GM12878 (cell line): ENCODE results near the gene PRKN. TPM values are rescaled to one million over a fixed set of nuclear protein-coding genes. Genes with fewer than 3 reads are reported as not detected.

Source experiments
- ATAC-seq: fragments of 200-7000 bp; cut with Tn5 transposase; 3 replicates; pipeline ENCODE4 v1.9.1; 2020; ENCODE audit warnings: mild to moderate bottlenecking, moderate library complexity
- BruUV-seq: library from RNA; stranded (reverse); fragments of 400-500 nt; replicated peaks from 2 replicates; lab custom pipeline; 2021; lab: Mats Ljungman, UMichigan
- CTCF ChIA-PET: fragments of 300-600 bp; sonication (Branson Sonifier 250); formaldehyde crosslinking; extraction: SDS; loops from one replicate; lab custom pipeline; 2021; ENCODE audit warnings: inconsistent platforms; lab: Yijun Ruan, JAX
- POLR2A ChIA-PET: fragments of 350-600 bp; formaldehyde crosslinking; extraction: SDS; loops from one replicate; lab custom pipeline; 2021; ENCODE audit warnings: inconsistent platforms; lab: Charles Lee
- RAD21 ChIA-PET: fragments of 300-600 bp; sonication (Branson Sonifier 250); formaldehyde crosslinking; loops from one replicate; lab custom pipeline; 2023; ENCODE audit warnings: antibody characterized with exemption; ENCODE audit not compliant: unreplicated experiment; lab: Charles Lee
- SMC1A ChIA-PET: fragments of 300-600 bp; sonication (Branson Sonifier 250); formaldehyde crosslinking; loops from one replicate; lab custom pipeline; 2023; ENCODE audit not compliant: unreplicated experiment, uncharacterized antibody; lab: Charles Lee
- DNase-seq: peaks from one replicate; pipeline ENCODE4 v3.0.0-alpha.2; 2011; ENCODE audit warnings: low read depth, low spot score
- FAIRE-seq: peaks from 3 replicates; lab custom pipeline; 2011; peaks lifted over from hg19 to GRCh38; lab: Jason Lieb, UNC
- H2AFZ ChIP-seq: 2 replicates; pipeline ENCODE4 v1.6.0; 2011; ENCODE audit warnings: low read depth, low read length, control low read depth; ENCODE audit not compliant: control insufficient read depth
- H3K27ac ChIP-seq: 2 replicates; pipeline ENCODE4 v1.5.1; 2011; ENCODE audit warnings: control low read depth; ENCODE audit not compliant: control insufficient read depth, insufficient read depth
- H3K27me3 ChIP-seq, 2 experiments: replicated peaks in 1 of 2; 2 replicates each; pipeline versions ENCODE4 v1.6.0 to v1.6.1; 2011; ENCODE audit warnings: low read length in 1 of 2; ENCODE audit not compliant: control insufficient read depth in 2 of 2, insufficient read depth in 2 of 2
- H3K36me3 ChIP-seq, 2 experiments: 2 replicates each; pipeline ENCODE4 v1.5.1; 2011; ENCODE audit warnings: low read length in 1 of 2; ENCODE audit not compliant: control insufficient read depth in 2 of 2, insufficient read depth in 2 of 2
- H3K4me1 ChIP-seq: 2 replicates; pipeline ENCODE4 v1.6.1; 2011; ENCODE audit warnings: mild to moderate bottlenecking, low read length, moderate library complexity, mixed read lengths; ENCODE audit not compliant: control insufficient read depth, insufficient read depth
- H3K4me2 ChIP-seq: 2 replicates; pipeline ENCODE4 v1.6.0; 2011; ENCODE audit warnings: control low read depth; ENCODE audit not compliant: control insufficient read depth, insufficient read depth
- H3K4me3 ChIP-seq: fragments of 200-600 bp; sonication (generic); 2 replicates; pipeline ENCODE4 v1.5.1; 2016
- H3K79me2 ChIP-seq: 2 replicates; pipeline ENCODE4 v1.6.0; 2011; ENCODE audit warnings: low read length; ENCODE audit not compliant: control insufficient read depth, insufficient read depth
- H3K9ac ChIP-seq: 2 replicates; pipeline ENCODE4 v1.8.0; 2011; ENCODE audit warnings: low read length, control low read depth, mixed read lengths; ENCODE audit not compliant: control insufficient read depth, insufficient read depth
- H3K9me3 ChIP-seq: replicated peaks from 3 replicates; pipeline ENCODE4 v1.5.1; 2011; ENCODE audit warnings: mild to moderate bottlenecking, low read length; ENCODE audit not compliant: control insufficient read depth, insufficient read depth
- H4K20me1 ChIP-seq: 2 replicates; pipeline ENCODE4 v1.6.0; 2011; ENCODE audit not compliant: control insufficient read depth, insufficient read depth
- BACH1 ChIP-seq: fragments of 450-650 bp; IDR thresholded peaks from 2 replicates; pipeline ENCODE4 v1.6.1; 2017; ENCODE audit warnings: mild to moderate bottlenecking, borderline replicate concordance
- BHLHE40 ChIP-seq, 2 experiments: fragments of 450-650 bp in 1 of 2; IDR thresholded peaks; 2 replicates each; pipeline ENCODE4 v1.6.1; 2011 to 2017; ENCODE audit warnings: low read depth in 2 of 2, borderline replicate concordance in 1 of 2, improper control_type of control experiment in 1 of 2, low read length in 1 of 2, mild to moderate bottlenecking in 1 of 2
- DPF2 ChIP-seq: fragments of 450-650 bp; IDR thresholded peaks from 2 replicates; pipeline ENCODE4 v1.6.1; 2017; ENCODE audit warnings: mild to moderate bottlenecking
- FOS ChIP-seq: IDR thresholded peaks from 3 replicates; pipeline ENCODE4 v1.6.1; 2011; ENCODE audit warnings: borderline replicate concordance; ENCODE audit not compliant: insufficient read length; ENCODE audit errors: extremely low read depth
- GATAD2B ChIP-seq: fragments of 450-650 bp; conservative IDR thresholded peaks from 2 replicates; pipeline ENCODE4 v1.6.1; 2017; ENCODE audit warnings: low read depth, mild to moderate bottlenecking, moderate library complexity
- IRF4 ChIP-seq: IDR thresholded peaks from 2 replicates; pipeline ENCODE4 v1.6.1; 2011; ENCODE audit warnings: low read depth, low read length
- MYB ChIP-seq: fragments of 150-350 bp; IDR thresholded peaks from 2 replicates; pipeline ENCODE4 v1.6.1; 2014; ENCODE audit warnings: mild to moderate bottlenecking, low read depth, low read length, borderline replicate concordance
- RB1 ChIP-seq: fragments of 450-650 bp; formaldehyde crosslinking; IDR thresholded peaks from 2 replicates; pipeline ENCODE4 v1.6.1; 2017; ENCODE audit warnings: mild to moderate bottlenecking, borderline replicate concordance
- RFX5 ChIP-seq: IDR thresholded peaks from 2 replicates; pipeline ENCODE4 v1.6.1; 2011; ENCODE audit warnings: low read depth, low read length, improper control_type of control experiment
- SMARCA5 ChIP-seq: fragments of 450-650 bp; IDR thresholded peaks from 2 replicates; pipeline ENCODE4 v1.6.1; 2017; ENCODE audit warnings: mild to moderate bottlenecking
- SP1 ChIP-seq: IDR thresholded peaks from one replicate; pipeline ENCODE4 v1.6.1; 2011; ENCODE audit warnings: low read depth, low read length
- TCF7 ChIP-seq: IDR thresholded peaks from 2 replicates; pipeline ENCODE4 v1.6.1; 2014; ENCODE audit warnings: antibody characterized with exemption, borderline replicate concordance
- YBX1 ChIP-seq: fragments of 450-650 bp; IDR thresholded peaks from 2 replicates; pipeline ENCODE4 v1.6.1; 2016; ENCODE audit warnings: antibody characterized with exemption
- ZNF274 ChIP-seq: IDR thresholded peaks from one replicate; pipeline ENCODE4 v1.8.0; 2011; ENCODE audit not compliant: insufficient read length, insufficient read depth
- ZSCAN29 ChIP-seq: fragments of 450-650 bp; IDR thresholded peaks from 2 replicates; pipeline ENCODE4 v1.6.1; 2017; ENCODE audit warnings: mild to moderate bottlenecking, moderate library complexity
- WGBS: methylation state at CpG from one replicate; pipeline ENCODE4 v1.1.6; 2016; ENCODE audit warnings: low lambda C conversion rate; ENCODE audit not compliant: insufficient replicate concordance, insufficient coverage; ENCODE audit errors: missing lambda C conversion rate; 5-methylcytosine and 5-hydroxymethylcytosine counted together
- in situ Hi-C: fragments of 300-500 bp; cut with MboI; formaldehyde crosslinking; loops from 9 replicates; pipeline ENCODE4 v1.14.3; 2018; ENCODE audit warnings: mixed read lengths
- intact Hi-C: fragments of 100-400 bp; cut with micrococcal nuclease; formaldehyde crosslinking; loops from one replicate; pipeline ENCODE4 v1.14.2; 2022; ENCODE audit not compliant: unreplicated experiment
- polyA plus RNA-seq, 11 experiments: library from polyadenylated mRNA; depleted of rRNA in 4 of 11; unstranded in 6 of 11; stranded (reverse) in 5 of 11; fragments of >200 nt; fragmentation: Nextera tagmentation in 4 of 11; fragmentation: Illumina TruSeq in 1 of 11; extraction: Ambion mirVana in 4 of 11; extraction: Trizol in 1 of 11; gene quantifications; 1 replicate in 1 of 11; 2 replicates in 10 of 11; pipeline versions ENCODE4 v1.2.1 to v1.2.3, GENCODE V29; 2011 to 2016; ENCODE audit warnings: inconsistent platforms in 2 of 11, missing spikeins in 2 of 11, low read depth in 1 of 11
- total RNA-seq, 4 experiments: library from RNA; depleted of rRNA in 3 of 4; stranded (reverse); fragments of >200 nt in 3 of 4; fragmentation: Illumina TruSeq in 1 of 4; extraction: Trizol in 1 of 4; gene quantifications; 2 replicates each; pipeline versions ENCODE4 v1.2.1 to v1.2.3, GENCODE V29; 2013 to 2021
- TF ChIP-seq, protein P1 (sequence below): fragments of 450-650 bp; IDR thresholded peaks from 2 replicates; pipeline ENCODE4 v1.6.1; 2016; ENCODE audit warnings: mild to moderate bottlenecking, moderate library complexity, borderline replicate concordance
- TF ChIP-seq, protein P2 (sequence below): IDR thresholded peaks from 2 replicates; pipeline ENCODE4 v1.6.1; 2011; ENCODE audit warnings: low read depth, low read length, improper control_type of control experiment, borderline replicate concordance
- TF ChIP-seq, protein P3 (sequence below): fragments of 150-350 bp; IDR thresholded peaks from 2 replicates; pipeline ENCODE4 v1.6.1; 2014; ENCODE audit warnings: mild to moderate bottlenecking, low read depth, low read length

PRKN gene
- total and polyA plus RNA-seq, 10 of the 15 experiments (the other 5 are each of a cell fraction or from before 2014, with no cell fraction given), result 0.06 to 0.09 TPM; not detected in 8

DNA sequence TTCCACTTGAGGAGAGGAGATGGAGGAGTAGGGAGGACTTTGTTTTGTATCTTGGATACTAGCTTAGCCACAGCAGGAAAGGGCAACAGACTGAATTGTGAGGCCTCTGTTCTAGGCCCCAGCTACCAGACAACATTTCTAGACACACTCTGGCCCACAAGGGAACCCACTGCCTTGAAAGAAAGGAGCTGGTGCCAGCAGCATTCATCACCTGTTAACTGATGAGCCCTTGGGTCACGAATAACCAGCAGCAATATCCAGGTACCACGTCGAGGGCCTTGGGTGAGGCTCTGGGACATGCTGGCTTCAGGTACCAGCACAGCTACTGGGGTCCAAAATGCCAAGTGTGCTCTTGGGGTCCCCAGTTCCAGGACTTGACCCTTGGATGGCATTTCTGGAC, 165.5 kb downstream of the PRKN start (continued):
- TF ChIP-seq, protein P1, sequence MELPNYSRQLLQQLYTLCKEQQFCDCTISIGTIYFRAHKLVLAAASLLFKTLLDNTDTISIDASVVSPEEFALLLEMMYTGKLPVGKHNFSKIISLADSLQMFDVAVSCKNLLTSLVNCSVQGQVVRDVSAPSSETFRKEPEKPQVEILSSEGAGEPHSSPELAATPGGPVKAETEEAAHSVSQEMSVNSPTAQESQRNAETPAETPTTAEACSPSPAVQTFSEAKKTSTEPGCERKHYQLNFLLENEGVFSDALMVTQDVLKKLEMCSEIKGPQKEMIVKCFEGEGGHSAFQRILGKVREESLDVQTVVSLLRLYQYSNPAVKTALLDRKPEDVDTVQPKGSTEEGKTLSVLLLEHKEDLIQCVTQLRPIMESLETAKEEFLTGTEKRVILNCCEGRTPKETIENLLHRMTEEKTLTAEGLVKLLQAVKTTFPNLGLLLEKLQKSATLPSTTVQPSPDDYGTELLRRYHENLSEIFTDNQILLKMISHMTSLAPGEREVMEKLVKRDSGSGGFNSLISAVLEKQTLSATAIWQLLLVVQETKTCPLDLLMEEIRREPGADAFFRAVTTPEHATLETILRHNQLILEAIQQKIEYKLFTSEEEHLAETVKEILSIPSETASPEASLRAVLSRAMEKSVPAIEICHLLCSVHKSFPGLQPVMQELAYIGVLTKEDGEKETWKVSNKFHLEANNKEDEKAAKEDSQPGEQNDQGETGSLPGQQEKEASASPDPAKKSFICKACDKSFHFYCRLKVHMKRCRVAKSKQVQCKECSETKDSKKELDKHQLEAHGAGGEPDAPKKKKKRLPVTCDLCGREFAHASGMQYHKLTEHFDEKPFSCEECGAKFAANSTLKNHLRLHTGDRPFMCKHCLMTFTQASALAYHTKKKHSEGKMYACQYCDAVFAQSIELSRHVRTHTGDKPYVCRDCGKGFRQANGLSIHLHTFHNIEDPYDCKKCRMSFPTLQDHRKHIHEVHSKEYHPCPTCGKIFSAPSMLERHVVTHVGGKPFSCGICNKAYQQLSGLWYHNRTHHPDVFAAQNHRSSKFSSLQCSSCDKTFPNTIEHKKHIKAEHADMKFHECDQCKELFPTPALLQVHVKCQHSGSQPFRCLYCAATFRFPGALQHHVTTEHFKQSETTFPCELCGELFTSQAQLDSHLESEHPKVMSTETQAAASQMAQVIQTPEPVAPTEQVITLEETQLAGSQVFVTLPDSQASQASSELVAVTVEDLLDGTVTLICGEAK, result no peak
- TF ChIP-seq IRF4 (no peak), YBX1 (no peak), TCF7 (no peak), SP1 (no peak), BHLHE40 (IDR thresholded peaks at IDR 0.05; ENCODE audit: borderline replicate concordance in 1 of 2, low read depth in 2 of 2, low read length in 1 of 2) (no peak), RB1 (no peak), GATAD2B (no peak)
- TF ChIP-seq, protein P2, sequence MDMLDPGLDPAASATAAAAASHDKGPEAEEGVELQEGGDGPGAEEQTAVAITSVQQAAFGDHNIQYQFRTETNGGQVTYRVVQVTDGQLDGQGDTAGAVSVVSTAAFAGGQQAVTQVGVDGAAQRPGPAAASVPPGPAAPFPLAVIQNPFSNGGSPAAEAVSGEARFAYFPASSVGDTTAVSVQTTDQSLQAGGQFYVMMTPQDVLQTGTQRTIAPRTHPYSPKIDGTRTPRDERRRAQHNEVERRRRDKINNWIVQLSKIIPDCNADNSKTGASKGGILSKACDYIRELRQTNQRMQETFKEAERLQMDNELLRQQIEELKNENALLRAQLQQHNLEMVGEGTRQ, result no peak

DNA sequence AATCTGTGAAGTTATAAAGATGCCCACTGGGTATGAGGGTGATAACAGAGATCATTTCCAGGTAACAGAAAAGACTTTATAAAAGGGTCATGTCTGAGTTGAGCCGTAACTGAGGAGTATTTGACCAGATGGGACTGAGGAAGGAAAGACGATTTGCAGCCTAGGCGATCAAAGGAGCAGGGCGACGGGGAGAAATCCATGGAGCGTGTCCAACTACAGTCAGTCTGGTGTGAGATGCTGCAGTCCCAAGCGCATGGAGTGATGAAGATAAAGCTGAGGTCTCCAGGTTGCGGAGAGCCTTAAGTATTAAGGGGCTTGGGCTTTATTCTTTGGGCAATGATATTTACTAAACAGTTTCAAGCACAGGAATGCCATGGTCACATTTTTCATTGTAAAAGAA, 166.7 kb downstream of the PRKN start:
- ChIA-PET SMC1A (no interaction called here), CTCF (no interaction called here), RAD21 (no interaction called here), POLR2A (no interaction called here)
- no TSS peak for BruUV-seq
- H3K79me2 ChIP-seq, result no peaks in the 10 kb centered on the region
- H3K36me3 ChIP-seq, result no peaks in the 10 kb centered on the region
- H3K27ac ChIP-seq, result no peak overlapping the region
- WGBS, result 38% methylated on average over 8 of the region's 8 CpGs
- DNase-seq (no peak), ATAC-seq (no peak), FAIRE-seq (no peak)
- H3K9ac ChIP-seq, result no peak overlapping the region
- no peak overlapping the region for H3K4me3 ChIP-seq
- H3K4me1 ChIP-seq, result no peaks in the 10 kb centered on the region
- no peaks in the 10 kb centered on the region for H3K9me3 ChIP-seq
- in situ Hi-C loops, result no loop called here
- H2AFZ ChIP-seq, result no peak overlapping the region
- no peak overlapping the region for H3K4me2 ChIP-seq
- no peaks in the 10 kb centered on the region for H3K27me3 ChIP-seq
- no peaks in the 10 kb centered on the region for H4K20me1 ChIP-seq
- intact Hi-C loops, result no loop called here
- TF ChIP-seq, protein P3, sequence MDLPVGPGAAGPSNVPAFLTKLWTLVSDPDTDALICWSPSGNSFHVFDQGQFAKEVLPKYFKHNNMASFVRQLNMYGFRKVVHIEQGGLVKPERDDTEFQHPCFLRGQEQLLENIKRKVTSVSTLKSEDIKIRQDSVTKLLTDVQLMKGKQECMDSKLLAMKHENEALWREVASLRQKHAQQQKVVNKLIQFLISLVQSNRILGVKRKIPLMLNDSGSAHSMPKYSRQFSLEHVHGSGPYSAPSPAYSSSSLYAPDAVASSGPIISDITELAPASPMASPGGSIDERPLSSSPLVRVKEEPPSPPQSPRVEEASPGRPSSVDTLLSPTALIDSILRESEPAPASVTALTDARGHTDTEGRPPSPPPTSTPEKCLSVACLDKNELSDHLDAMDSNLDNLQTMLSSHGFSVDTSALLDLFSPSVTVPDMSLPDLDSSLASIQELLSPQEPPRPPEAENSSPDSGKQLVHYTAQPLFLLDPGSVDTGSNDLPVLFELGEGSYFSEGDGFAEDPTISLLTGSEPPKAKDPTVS, result no peak
- TF ChIP-seq MYB, result no peak
- no peak for TF ChIP-seq RFX5
- no peak for TF ChIP-seq ZSCAN29
- TF ChIP-seq FOS, result no peak
- TF ChIP-seq BACH1, result no peak
- no peak for TF ChIP-seq ZNF274
- TF ChIP-seq SMARCA5, result no peak
- TF ChIP-seq DPF2, result no peak
